CD4-positive, alpha-beta T cell treated with Interleukin-10 for 1 hour (primary cell): Measurements from ENCODE around the gene ATG7.
"Not testable (repeated sequence)": the region's sequence is repeated elsewhere in the genome, so short reads cannot be mapped to it uniquely, and the experiment has no call there.

Experiments
- DNase-seq: peaks from one replicate; pipeline ENCODE4 v3.0.0-alpha.2; 2020

ATG7 gene

DNA sequence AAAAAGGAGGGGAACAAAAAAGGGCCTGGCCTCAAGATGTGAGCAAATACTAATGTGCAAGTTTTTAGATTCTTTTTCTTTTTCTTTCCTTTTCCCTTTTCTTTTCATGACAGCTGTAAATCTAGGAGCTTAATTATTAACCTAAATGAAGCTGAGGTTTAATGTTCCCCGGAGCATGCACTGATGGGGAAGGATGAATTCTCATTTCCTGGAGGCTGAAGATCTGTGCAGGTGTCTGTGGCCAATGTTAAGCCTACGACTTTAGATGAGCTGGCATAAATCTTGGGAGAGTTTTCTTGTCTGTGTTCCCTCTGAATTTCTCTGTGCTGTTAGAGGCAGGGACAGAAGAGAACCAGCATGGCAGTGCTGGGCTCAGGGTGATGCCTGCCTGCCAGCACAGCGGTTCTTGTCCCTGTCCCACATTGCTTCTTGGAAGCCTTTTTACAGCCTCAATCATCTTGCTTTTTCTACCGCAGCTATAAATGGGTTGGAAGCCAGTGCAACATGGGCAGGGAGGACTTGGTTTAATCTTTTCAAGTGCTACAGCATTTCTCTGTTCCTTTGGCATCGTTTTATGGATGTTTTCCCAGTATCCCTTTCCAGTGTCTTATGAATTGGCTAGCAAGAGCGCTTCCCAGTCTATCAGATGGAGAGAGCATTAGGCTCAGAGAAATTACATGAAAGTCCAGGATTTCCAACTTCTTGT is 119.1 kb downstream of the ATG7 start:
- no peak for DNase-seq

DNA sequence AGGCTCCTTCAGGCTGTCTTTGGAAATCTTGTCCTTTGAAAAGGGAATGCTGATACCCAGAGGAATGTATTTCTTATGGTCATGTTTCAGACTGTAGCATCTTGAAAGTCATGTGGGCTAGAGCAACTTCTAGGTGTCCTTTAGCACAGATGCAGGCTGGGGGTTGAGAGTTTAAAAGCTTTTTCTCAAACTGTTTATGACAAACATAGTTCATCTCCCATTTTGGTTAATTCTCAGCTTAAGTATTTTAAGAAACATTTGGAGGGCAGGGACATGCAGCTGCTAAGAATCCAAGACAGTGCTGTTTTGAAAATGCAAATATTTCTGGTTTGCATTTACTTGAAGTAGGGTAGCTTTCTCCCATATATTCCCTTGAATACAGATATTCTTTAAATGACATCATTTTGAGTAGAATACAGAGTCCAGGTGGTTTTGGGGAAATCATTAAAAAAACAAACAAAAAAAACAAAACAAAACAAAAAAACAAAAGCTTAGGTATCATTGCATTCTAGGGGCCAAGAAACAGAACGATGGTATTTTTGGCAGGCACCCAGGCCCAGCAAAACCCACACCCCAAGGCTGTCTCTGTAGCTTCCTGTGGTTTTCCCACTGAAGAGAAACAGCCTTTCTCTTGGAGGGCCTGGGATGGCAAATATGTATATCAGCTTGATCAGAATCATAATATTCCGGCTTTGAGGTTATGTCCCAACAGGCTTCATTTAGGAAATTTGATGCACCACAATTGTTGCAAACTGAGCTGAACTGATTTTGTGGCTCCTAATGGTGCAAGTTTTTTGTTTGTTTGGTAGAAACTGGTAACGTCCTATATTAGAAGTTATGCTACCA is 120.0 kb downstream of the ATG7 start:
- DNase-seq: no peak

DNA sequence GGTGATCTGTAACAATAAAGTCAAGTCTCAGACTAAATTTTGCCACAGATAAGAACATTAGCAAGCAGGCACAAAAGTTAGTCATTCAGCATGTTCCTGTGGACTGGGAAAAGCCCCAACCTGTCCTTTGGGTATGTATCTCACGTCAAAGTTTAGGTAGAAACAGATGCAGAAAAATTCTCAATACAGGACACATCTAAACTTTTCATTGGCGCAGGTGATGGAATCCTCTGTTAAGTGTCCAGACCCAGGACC is 120.6 kb downstream of the ATG7 start:
- no peak for DNase-seq

DNA sequence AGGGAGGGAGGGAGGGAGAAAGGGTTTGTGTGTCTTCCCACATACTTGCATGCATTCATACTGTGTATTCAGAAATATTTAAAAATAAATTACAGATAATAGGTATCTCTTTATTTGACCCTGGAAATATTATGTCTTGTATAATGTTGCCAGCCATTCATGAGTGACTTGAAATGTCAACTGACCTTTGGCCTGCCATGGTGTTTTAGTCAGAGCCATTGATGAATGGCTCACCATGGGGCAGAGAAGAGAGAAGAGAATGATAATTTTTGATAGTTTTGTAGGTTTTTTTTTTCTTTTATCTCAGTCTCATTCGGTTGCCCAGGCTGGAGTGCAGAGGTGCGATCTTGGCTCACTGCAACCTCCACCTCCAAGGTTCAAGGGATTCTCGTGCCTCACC is 121.2 kb downstream of the ATG7 start:
- no peak for DNase-seq

DNA sequence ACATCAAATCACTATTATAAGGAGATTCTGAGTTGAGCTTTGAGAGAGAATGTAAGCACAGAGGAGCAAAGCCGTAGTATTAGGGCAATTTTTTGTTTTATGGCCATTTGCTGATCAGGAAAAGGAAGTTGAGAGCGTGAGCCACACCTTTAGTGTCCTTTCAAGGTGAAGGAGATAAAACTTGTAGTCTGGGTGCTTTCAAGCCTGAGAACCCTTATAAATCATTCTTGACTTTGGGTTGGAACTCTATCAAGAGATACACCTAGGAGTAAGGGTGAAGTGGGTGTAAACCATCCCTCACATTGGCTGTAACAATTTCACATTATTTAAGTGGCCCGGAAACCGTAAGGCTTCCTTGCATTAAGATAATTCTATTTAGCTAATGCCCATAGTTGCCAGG is 122.2 kb downstream of the ATG7 start:
- DNase-seq: no peak

DNA sequence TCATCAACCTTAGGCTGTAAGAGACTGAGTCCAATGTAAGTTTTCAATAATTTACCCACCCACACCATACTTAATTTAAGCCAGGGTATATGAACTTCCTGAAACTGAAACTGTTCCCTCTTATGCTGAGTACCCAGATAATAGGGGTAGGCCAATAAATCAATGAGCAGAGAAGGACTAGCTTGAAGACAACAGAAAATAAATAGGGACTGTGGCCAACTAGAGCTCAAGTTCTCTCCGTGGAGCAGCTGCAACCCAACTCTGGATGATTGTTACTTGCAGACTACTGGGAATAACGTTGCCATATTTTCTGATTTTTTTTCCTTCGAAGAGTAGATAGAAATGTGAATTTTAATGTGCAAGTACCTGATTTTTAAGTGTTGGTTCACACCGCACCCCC is 128.0 kb downstream of the ATG7 start:
- no peak for DNase-seq

DNA sequence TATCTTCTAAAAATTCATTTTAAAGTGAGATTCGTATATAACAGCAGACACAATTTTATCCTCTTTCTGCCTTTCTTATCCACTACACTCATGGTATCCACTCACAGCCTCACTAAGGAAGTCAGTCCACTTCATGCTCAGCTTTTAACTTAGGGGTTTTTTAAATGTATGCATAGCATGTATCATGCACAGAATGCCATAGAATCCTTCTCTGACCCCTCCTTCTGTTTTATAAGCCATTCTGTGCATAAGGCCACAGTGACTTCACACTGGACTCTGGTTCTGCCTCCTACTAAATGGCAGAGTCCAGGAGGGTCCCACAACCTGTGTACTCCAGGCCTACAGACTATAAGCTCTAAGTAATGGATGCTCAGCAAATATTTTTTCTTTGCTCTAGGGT is 129.2 kb downstream of the ATG7 start:
- no peak for DNase-seq

DNA sequence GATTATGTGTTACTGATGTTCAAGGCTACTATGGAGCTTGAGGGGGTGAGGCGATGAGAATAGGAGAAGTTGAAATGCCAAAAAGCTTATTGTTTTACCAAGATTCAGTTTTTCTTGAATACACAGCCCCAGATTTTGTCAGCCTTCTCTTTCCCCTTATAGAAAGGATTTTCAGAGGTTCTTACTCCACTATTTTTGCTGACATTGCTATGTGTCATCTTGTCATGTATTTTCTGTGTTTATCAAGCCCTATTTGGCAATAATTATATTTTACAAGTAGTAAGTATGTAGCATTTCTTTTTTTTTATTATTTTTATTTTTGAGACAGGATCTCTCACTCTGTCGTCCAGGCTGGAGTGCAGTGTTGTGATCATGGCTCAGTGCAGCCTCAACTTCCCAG is 133.1 kb downstream of the ATG7 start:
- DNase-seq: no peak

DNA sequence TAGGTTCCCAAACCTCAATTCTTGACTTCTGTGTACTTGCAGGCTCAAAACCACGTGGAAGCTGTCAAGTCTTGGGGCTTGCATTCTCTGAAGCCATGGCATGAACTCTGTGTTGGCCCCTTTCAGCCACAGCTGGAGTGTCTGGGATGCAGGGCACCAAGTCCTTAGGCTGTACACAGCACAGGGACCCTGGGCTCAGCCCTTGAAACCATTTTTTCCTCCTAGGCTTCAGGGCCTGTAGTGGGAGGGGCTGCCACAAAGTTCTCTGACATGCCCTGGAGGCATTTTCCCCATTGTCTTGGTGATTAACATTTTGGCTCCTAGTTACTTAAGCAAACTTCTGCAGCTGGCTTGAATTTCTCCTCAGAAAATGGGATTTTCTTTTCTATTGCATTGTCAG is 135.4 kb downstream of the ATG7 start:
- DNase-seq: no peak

DNA sequence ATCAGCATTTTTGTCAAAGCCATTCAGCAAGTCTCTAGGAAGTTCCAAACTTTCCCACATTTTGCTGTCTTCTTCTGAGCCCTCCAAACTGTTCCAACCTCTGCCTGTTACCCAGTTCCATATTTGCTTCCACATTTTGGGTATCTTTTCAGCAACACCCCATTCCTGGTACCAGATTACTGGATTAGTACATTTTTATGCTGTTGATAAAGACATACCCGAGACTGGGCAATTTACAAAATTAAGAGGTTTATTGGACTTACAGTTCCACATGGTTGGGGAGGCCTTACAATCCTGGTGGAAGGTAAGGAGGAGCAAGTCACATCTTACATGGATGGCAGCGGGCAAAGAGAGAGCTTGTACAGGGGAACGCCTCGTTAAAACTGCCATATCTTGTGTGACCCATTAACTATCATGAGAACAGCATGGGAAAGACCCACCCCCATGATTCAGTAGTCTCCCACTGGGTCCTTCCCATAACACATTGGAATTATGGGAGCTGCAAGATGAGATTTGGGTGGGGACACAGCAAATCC is 136.2 kb downstream of the ATG7 start:
- DNase-seq: not testable (repeated sequence)

DNA sequence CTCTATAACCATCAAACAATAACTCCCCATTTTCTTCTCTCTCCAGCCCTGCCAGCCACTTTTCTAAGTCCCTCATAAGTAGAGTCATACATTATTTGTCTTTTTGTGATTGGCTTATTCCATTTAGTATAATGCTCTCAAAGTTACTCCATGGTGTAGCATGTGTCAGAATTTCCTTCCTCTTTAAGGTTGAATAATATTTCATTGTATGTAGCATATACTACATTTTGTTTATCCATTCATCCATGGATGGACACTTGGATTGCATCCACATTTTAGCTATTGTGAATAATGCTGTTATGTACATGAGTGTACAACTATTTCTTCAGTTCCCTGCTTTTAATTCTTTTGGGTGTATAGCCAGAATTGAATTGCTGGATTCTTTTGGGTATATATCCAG is 138.4 kb downstream of the ATG7 start:
- no peak for DNase-seq

DNA sequence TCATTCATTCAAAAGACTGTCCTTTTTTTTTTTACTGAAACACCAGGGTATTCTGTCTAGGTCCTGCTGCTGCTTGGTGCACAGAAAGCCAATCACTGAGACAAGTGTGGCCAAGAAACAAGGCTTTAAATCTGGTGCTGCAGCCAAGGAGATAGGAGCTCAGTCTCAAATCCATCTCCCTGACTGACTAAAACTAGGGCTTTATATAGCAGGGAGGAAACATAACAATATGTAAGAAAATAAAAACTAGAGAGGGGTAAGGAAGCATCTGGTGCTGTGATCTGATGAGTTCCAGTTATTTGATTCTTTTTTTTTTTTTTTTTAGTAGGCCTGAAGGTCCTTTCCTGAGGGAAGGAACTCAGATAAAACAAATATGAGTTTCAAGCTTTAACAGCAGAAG is 139.8 kb downstream of the ATG7 start:
- no peak for DNase-seq

DNA sequence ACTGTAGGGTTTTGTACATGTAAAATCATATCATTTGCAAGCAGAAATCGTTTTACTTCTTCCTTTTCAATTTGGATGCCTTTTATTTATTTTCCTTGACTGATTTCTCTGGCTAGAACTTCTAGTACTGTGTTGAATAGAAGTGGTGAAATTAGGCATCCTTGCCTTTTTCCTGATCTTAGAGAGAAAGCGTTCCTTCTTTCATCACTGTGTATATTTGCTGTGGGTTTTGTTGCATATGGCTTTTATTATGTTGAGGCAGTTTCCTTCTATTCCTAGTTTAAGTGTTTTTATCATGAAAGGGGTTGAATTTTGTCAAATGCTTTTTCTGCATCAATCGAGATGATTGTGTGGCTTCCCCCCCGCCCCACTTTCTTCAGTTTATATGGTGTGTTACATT is 140.9 kb downstream of the ATG7 start:
- DNase-seq: no peak

DNA sequence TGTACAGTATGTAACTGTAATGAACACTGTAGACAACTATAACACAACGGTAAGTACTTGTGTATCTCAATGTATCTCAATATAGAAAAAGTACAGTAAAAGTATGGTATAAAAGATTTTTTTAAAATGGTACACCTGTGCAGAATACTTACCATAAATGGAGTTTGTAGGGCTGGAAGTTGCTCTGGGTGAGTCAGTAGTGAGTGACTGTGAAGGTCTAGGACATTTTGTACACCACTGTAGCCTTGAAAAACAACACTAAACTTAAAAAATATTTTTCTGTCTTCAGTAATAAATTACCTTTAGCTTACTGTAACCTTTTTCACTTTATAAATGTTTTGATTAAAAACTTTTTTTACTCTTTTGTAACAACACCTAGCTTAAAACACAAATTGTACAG is 142.9 kb downstream of the ATG7 start:
- no peak for DNase-seq

DNA sequence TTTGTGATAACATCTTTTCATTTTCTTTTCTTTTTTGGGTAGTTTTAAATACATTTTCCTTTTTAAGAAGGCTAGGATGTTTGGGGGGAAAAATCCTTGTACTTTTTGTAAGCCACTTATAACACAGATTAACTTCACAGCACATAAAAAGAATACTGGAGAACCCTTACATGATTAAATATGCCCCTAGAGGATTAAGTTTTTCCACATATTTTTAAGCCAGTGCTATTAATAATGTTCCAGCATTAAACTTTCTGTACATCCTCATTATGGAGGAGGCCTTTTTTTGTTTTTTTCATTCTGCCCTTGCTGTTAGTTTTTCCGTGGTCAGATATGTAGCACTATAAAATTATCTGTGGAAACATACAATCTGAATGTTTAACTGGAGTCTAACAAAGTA is 147.9 kb downstream of the ATG7 start:
- no peak for DNase-seq

DNA sequence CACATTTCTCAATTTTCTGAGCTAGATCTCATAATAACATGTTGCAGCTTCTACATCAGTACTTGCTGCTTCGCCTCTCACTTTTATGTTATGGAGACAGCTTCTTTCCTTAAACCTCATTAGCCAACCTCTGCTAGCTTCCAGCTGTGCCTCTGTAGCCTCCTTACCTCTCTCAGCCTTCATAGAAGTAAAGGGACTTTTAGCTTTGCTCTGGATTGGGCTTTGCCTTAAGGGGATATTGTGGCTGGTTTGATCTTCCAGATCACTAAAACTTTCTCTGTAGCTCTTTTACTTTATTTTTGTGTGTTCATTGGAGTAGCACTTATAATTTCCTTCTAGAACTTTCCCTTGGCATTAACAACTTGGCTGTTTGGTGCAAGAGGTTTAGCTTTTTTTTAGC is 150.1 kb downstream of the ATG7 start:
- DNase-seq: no peak

DNA sequence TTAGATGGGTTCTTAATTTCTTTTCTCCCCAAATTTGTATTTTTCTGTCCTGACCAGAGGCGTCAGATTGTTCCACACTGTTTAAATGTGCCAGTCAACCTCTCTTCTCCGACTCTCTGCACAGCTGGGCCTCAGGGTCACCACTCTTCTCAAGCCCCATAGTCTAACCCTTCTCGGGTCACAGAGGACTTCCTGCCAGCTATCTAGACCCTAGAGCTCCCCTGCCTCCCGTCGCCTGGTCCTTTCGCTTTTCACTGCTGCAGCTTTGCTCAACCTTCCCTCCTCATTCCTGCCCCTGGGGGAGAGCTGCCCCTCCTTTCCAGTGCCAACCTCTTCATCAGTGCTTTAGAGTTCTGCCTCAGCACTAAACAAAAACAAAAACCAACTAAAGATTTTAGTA is 151.7 kb downstream of the ATG7 start:
- DNase-seq: no peak

DNA sequence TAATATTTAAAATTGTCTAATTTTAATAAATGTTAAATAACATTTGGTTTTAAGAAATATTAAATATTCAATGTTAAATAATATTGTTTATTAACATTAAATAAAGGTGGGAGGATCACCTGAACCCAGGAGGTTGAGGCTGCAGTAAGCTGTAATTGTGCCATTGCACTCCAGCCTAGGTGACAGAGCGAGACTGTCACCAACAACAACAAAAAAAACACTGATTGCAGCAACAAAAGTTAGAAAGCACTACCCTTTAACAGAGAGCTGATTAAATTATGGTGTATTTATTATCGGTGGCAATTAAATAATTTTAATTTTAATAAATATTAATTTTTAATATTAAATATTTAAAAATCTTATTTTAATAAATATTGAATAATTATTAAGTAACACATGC is 152.1 kb downstream of the ATG7 start:
- no peak for DNase-seq

DNA sequence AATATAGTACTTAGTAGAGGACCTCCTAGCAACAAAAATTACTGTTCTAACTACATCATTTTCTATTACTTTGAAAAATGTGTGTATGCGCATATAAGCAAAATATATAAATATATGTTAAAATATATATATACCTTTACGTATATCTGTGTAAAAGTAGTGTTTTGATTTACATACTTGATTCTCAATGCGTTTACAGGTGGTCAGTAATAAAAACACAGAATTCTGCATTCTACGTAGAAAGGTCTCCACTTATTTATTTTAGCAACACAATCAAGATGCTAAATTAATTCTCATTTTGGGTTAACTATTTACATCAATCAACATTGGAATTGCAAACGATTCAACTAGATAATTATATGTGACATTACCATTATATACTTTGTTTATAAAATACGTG is 158.0 kb downstream of the ATG7 start:
- no peak for DNase-seq

DNA sequence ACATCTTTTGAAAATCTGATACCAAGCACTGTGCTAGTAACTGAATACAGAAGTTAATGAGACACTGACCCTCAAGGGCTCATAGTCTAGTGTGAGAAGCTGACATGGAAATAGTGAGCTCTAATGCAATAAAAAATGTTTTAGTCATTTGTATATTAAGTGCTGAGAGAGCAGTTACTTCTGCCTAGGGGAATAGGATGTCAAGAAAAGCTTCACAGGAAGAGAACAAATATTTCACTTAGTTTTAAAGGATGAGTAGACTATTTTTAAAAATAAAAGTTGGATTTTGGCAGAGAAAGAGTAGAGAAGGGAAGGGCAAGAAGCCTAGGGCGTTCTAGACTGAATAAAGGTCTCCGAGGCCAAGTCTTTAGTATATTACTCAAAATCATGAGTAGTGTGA is 158.4 kb downstream of the ATG7 start:
- no peak for DNase-seq

DNA sequence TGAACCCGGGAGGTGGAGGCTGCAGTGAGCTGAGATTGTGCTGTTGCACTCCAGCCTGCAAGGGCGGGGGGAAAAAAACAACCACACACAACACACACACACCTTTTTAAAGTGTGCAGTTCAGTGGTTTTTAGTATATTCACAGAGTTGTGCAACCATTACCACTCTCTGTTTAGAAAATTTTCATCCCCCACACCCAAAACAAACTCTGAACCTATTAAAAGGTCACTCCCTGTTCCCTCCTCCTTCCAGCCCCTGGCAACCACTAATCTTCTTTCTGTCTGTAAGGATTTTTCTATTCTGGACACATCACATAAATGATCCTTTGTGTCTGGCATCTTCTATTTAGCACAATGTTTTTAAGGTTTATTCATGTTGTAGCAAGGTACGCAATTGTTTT is 159.1 kb downstream of the ATG7 start:
- no peak for DNase-seq

DNA sequence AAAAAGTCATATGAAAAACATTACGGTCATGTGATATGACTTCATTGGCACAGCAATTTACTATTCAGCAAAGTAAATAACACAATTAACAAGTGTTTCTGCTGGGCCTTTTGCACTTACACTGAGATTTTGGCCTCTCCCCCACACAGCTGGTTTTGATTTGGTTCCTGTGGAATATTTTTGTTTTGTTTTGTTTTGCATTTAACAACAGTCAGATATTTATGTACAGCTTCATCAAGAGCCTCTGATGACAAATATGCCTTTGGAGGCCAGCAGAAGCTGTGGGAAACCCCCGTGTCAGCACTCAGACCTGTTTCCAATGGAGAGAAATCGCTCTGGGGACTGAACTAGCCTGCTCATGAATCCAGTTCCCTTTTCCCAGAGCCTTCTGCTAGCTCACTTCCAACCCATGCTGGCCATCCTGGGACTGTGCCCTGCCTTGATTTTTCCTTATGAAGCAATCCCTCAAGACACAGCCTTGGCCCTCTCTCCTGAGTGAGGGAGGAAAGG is 161.9 kb downstream of the ATG7 start:
- DNase-seq: no peak

DNA sequence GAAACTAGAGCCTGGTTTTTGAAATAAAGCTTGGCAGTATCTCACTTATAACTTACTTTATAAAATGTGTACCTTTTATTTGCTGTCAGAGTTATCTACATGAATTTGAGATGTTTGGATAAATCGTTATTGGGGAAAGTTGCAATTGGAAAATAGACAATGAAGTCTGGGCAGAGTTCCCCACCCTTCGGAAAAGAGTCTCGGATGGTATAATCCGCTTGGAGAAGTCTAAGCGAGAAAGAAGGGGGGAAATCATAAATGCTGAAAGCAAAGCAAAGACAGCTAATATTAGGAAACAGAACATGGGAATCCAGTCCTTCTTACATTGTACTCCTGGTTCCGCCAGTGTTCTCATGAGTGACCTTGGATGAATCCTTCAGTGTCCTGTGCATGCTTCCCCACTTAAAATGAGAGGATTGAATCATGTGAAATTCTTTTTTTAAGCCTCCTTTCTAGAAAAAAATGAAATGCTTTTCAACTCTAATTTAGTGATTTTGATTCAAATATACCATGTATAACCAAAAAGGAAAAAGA is 162.4 kb downstream of the ATG7 start:
- no peak for DNase-seq

DNA sequence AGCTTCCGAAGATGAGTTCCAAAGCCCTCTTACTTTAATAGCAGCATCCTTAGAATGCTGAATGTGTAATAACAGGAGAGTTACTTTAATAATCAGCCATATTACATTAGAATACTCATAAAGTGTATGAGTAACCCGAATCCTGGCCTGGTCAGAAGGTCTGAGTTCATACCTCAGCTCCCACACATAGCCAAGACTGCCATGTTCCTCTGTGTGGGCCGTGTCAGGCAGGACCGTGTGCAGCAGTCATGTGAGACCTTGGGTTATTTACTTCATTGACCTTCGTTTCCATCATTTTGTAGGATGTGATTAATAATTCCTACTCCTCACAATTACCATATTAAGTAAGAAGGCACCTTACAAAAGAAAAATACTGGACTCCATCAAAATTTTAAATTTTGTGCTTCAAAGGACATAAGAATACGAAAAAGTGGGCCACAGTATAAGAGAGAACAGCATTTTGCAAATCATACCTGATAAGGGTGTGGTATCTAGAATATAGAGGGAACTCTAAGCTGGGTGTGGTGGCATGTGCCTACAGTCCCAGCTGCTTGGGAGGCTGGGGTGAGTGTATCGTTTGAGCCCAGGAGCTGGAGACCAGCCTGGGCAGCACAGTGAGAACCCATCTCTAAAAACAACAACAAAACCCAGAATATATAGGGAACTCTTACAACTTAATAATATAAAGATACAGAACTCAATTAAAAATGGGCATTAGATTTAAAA is 163.4 kb downstream of the ATG7 start:
- no peak for DNase-seq
